ENCODE data around the gene CEP250. TPM values are rescaled to one million over a fixed set of nuclear protein-coding genes. Genes with fewer than 3 reads are reported as not detected.

Gene CEP250
- total RNA-seq, 2 donors from 2014 or later: 13.0 to 18.9 TPM

GRCh38 chr20:35458388-35458787 lies 3.0 kb downstream of the CEP250 start:
- no peak for TF ChIP-seq CTCF (IDR thresholded peaks at IDR 0.05)
- no peaks in the 10 kb centered on the region for H3K27me3 ChIP-seq
- H3K4me1 ChIP-seq: peaks cover 0 to 15% of the 10 kb centered on the region in 2 donors
- H3K36me3 ChIP-seq: peaks cover 24% of the 10 kb centered on the region
- H3K27ac ChIP-seq: no peak overlapping the region
- no peaks in the 10 kb centered on the region for H3K9me3 ChIP-seq
- no peak overlapping the region for H3K4me3 ChIP-seq
- DNase-seq (ENCODE audit: low spot score): no peak

- no peaks in the 10 kb centered on the region for H3K4me1 ChIP-seq
- no peaks in the 10 kb centered on the region for H3K9me3 ChIP-seq
- H3K27me3 ChIP-seq: no peaks in the 10 kb centered on the region
- H3K4me3 ChIP-seq: no peak overlapping the region
- H3K36me3 ChIP-seq: peaks cover 31% of the 10 kb centered on the region
- TF ChIP-seq CTCF (IDR thresholded peaks at IDR 0.05): no peak
- DNase-seq (ENCODE audit: low spot score): no peak
- no peak overlapping the region for H3K27ac ChIP-seq
These were observed 6.2 kb downstream of the CEP250 start for GRCh38 chr20:35461620-35462019.

- Histone ChIP-seq H3K27me3 (no peaks in the 10 kb centered on the region), H3K4me3 (no peak overlapping the region), H3K27ac (no peak overlapping the region), H3K9me3 (no peaks in the 10 kb centered on the region), H3K4me1 (peaks cover 0 to 4% of the 10 kb centered on the region in 2 donors), H3K36me3 (peaks cover 34% of the 10 kb centered on the region)
- DNase-seq (ENCODE audit: low spot score): no peak
- TF ChIP-seq CTCF (IDR thresholded peaks at IDR 0.05): no peak
These were observed 7.0 kb downstream of the CEP250 start for GRCh38 chr20:35462351-35462750.

GRCh38 chr20:35463455-35464300 lies 8.3 kb downstream of the CEP250 start:
- DNase-seq (ENCODE audit: low spot score): peak; percentile 66
- Histone ChIP-seq H3K4me1 (peaks cover 0 to 7% of the 10 kb centered on the region in 2 donors), H3K36me3 (peaks cover 34% of the 10 kb centered on the region), H3K9me3 (no peaks in the 10 kb centered on the region), H3K27me3 (no peaks in the 10 kb centered on the region), H3K27ac (no peak overlapping the region), H3K4me3 (no peak overlapping the region)
- peak; percentile 67 to 82 for TF ChIP-seq CTCF (IDR thresholded peaks at IDR 0.05)

- H3K4me3 ChIP-seq: no peak overlapping the region
These were observed 10.6 kb downstream of the CEP250 start for GRCh38 chr20:35465976-35466375.

More at GRCh38 chr20:35465976-35466375, 10.6 kb downstream of the CEP250 start:
- Histone ChIP-seq H3K4me1 (peaks cover 0 to 7% of the 10 kb centered on the region in 2 donors), H3K36me3 (peaks cover 29% of the 10 kb centered on the region), H3K27ac (no peak overlapping the region), H3K27me3 (no peaks in the 10 kb centered on the region), H3K9me3 (no peaks in the 10 kb centered on the region)
- DNase-seq (ENCODE audit: low spot score): no peak
- no peak for TF ChIP-seq CTCF (IDR thresholded peaks at IDR 0.05)

Measured in right atrium auricular region (tissue), 2 donors.